ENCODE data around the gene BTBD6.
"Not testable (repeated sequence)": the region's sequence is repeated elsewhere in the genome, so short reads cannot be mapped to it uniquely, and the experiment has no call there.

BTBD6 gene

GRCh38 chr14:105292826-105293711 is 44.7 kb downstream of the BTBD6 start:
- in situ Hi-C loops (cut with MboI; ENCODE audit: low sequenced_read_pairs): no loop called here

- in situ Hi-C loops (cut with MboI; ENCODE audit: low sequenced_read_pairs): no loop called here
Observed at GRCh38 chr14:105294142-105294597, 45.8 kb downstream of the BTBD6 start.

- in situ Hi-C loops (cut with MboI; ENCODE audit: low sequenced_read_pairs): not testable (repeated sequence)
Observed at GRCh38 chr14:105297311-105297710, 49.0 kb downstream of the BTBD6 start.

- in situ Hi-C loops (cut with MboI; ENCODE audit: low sequenced_read_pairs): no loop called here
Observed at GRCh38 chr14:105299654-105300541, 51.6 kb downstream of the BTBD6 start.

Data from HL-60/S4 (cell line).